Measurements from ENCODE around the gene RPS16. TPM values are rescaled to one million over a fixed set of nuclear protein-coding genes. Genes with fewer than 3 reads are reported as not detected.

Gene RPS16
- polyA plus RNA-seq, 3 donors: 689 to 2,619 (median 1,038) TPM

DNA sequence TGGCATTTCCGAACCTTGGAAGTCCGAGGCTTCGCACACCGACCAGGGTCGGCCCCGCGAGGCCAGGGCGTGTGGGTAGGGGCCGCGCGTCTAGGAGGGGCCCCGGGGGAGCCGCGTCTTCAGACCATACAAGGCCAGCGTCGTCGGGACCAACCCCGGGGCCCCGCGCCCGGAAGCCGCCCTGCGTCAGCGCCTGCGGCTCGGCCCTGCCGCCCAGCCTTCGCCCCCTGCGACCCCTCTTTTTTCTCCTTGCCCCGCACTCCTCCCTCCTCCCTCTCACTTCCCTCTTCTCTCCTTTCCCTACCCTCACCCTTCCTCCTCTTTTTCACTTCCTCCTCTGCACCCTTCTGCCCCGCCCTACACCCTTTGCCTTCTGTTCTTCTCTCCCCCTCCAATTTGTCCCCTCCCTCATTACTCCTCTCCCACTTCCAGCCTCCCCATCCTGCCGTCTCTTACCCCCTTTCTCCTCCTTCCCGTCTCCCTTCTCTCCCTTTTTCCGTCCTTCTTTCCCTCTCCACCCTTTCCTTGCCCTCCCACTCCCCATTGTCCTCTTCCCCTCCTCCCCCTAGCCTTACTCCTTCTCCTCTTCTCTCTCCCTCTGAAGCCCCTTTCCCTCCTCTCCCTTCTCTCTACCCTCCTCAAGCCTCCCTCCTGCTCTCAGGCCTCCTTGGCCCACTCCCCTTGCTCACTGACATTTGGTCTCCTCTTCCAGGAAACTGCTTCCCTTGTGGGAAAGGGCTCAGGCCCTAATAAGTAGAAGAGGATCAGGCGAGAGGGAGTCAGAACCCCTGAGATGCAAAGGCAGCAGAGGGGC is 25.5 kb downstream of the RPS16 start:
- DNase-seq: peak; percentile 76 to 79 (median 78)
- Histone ChIP-seq H3K4me2 (replicated peaks; ENCODE audit: extremely low read depth, low read length, poor library complexity, severe bottlenecking) (peak overlapping the region; percentile 83), H2AFZ (ENCODE audit: insufficient read depth, low read depth, low read length, poor library complexity, severe bottlenecking) (no peak overlapping the region), H3K4me1 (ENCODE audit: control insufficient read depth in 1 of 2, insufficient read depth in 2 of 2, low read length in 2 of 2) (peaks cover 36 to 39% of the 10 kb centered on the region in 2 donors), H3K4me3 (replicated peaks in 1 of 3; ENCODE audit: low read depth in 2 of 3, low read length in 3 of 3) (peak overlapping the region; percentile 89 to 96 (median 91)), H3K27ac (ENCODE audit: low read depth in 1 of 2, low read length in 2 of 2) (peak overlapping the region; percentile 98 to 99), H3K9me3 (replicated peaks in 1 of 2; ENCODE audit: control insufficient read depth in 1 of 2, insufficient read depth in 1 of 2, low read length in 2 of 2) (no peaks in the 10 kb centered on the region), H3K27me3 (ENCODE audit: control insufficient read depth in 2 of 2, insufficient read depth in 2 of 2, low read length in 2 of 2) (no peaks in the 10 kb centered on the region), H3K9ac (ENCODE audit: insufficient read depth, low read length, poor library complexity, severe bottlenecking) (peak overlapping the region; percentile 100), H4K20me1 (ENCODE audit: insufficient read depth, low read length) (peaks cover 78% of the 10 kb centered on the region), H3K36me3 (replicated peaks in 1 of 2; ENCODE audit: control insufficient read depth in 1 of 2, insufficient read depth in 2 of 2, low read length in 2 of 2) (peaks cover 23% of the 10 kb centered on the region in 2 donors), H3K79me2 (ENCODE audit: insufficient read depth, low read length) (peaks cover 71% of the 10 kb centered on the region)
- intact Hi-C loops (cut with micrococcal nuclease): loop anchor here in 1 of 2 donors (1.0 kb wide), 1 partner anchor 8 kb away; no protein-coding TSS in a partner anchor
- Mint-ChIP-seq H3K27ac (peak overlapping the region; percentile 96 to 100 (median 98)), H3K4me3 (peak overlapping the region; percentile 91 to 99), H3K36me3 (peaks cover 40 to 52% of the 10 kb centered on the region in 2 donors), H3K27me3 (ENCODE audit: low read depth in 3 of 3) (peaks cover 2 to 36% (median 10%) of the 10 kb centered on the region in 3 donors), H3K4me1 (peaks cover 33% of the 10 kb centered on the region), H3K9me3 (peaks cover 6 to 27% (median 19%) of the 10 kb centered on the region in 7 donors)
- TF ChIP-seq, protein P1, sequence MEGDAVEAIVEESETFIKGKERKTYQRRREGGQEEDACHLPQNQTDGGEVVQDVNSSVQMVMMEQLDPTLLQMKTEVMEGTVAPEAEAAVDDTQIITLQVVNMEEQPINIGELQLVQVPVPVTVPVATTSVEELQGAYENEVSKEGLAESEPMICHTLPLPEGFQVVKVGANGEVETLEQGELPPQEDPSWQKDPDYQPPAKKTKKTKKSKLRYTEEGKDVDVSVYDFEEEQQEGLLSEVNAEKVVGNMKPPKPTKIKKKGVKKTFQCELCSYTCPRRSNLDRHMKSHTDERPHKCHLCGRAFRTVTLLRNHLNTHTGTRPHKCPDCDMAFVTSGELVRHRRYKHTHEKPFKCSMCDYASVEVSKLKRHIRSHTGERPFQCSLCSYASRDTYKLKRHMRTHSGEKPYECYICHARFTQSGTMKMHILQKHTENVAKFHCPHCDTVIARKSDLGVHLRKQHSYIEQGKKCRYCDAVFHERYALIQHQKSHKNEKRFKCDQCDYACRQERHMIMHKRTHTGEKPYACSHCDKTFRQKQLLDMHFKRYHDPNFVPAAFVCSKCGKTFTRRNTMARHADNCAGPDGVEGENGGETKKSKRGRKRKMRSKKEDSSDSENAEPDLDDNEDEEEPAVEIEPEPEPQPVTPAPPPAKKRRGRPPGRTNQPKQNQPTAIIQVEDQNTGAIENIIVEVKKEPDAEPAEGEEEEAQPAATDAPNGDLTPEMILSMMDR (IDR thresholded peaks at IDR 0.05): no peak
- under 1% methylated on average over 35 of the region's 35 CpGs for WGBS (ENCODE audit: insufficient coverage)

DNA sequence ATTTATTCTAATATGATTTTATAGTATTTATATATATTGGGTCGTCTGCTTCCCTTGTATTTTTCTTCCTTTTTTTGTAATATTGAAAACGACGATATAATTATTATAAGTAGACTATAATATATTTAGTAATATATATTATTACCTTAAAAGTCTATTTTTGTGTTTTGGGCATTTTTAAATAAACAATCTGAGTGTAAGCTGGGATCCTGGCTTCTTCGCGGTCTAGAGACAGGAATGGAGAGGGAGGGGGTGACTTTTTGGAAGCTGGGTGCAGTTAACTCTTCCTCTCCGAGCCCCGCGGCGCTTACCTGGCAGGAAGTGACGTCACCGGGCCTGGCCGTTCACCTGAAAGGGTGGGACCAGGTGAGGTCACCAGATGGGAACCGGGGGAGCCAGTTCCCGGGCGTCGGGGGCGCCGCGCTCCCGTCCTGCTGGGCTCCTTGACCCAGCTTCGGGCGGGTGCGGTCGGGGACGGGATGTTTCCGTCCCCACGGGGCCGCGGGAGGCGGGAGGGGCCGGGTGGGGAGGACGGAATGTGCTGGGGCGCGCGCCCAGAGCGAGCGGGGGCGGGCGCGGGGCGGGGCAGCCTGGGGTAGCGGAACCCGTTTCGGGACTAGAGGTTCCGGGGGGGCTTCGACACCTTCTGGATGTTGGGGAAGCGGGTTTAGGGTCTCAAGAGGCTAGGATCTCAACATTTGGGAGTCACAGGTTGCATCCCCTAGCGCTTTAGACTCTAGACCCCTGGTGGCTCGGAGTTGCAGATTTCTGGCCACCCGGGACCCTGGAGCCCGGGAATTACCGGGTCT is 26.3 kb downstream of the RPS16 start:
- H3K4me2 ChIP-seq (replicated peaks; ENCODE audit: extremely low read depth, low read length, poor library complexity, severe bottlenecking): peak overlapping the region; percentile 83
- H3K4me3 Mint-ChIP-seq: peak overlapping the region; percentile 96 to 99
- peaks cover 6 to 27% (median 19%) of the 10 kb centered on the region in 7 donors for H3K9me3 Mint-ChIP-seq
- peaks cover 38% of the 10 kb centered on the region for H3K4me1 Mint-ChIP-seq
- WGBS (ENCODE audit: insufficient coverage): under 1% methylated on average over 33 of the region's 52 CpGs
- peak overlapping the region; percentile 98 to 99 for H3K27ac ChIP-seq (ENCODE audit: low read depth in 1 of 2, low read length in 2 of 2)
- no peak overlapping the region for H2AFZ ChIP-seq (ENCODE audit: insufficient read depth, low read depth, low read length, poor library complexity, severe bottlenecking)
- H3K27me3 Mint-ChIP-seq (ENCODE audit: low read depth in 3 of 3): peaks cover 2 to 34% (median 10%) of the 10 kb centered on the region in 3 donors
- intact Hi-C loops (cut with micrococcal nuclease): loop anchor here in 1 of 2 donors (1.0 to 2.0 kb wide), 2 partner anchors 7 to 69 kb away; no protein-coding TSS in a partner anchor
- no peaks in the 10 kb centered on the region for H3K27me3 ChIP-seq (ENCODE audit: control insufficient read depth in 2 of 2, insufficient read depth in 2 of 2, low read length in 2 of 2)
- peaks cover 70% of the 10 kb centered on the region for H4K20me1 ChIP-seq (ENCODE audit: insufficient read depth, low read length)
- DNase-seq: peak in 2 of 3 donors; percentile 64 to 65
- H3K27ac Mint-ChIP-seq: peak overlapping the region; percentile 96 to 100 (median 99)
- peaks cover 23% of the 10 kb centered on the region in 2 donors for H3K36me3 ChIP-seq (replicated peaks in 1 of 2; ENCODE audit: control insufficient read depth in 1 of 2, insufficient read depth in 2 of 2, low read length in 2 of 2)
- peak overlapping the region; percentile 100 for H3K9ac ChIP-seq (ENCODE audit: insufficient read depth, low read length, poor library complexity, severe bottlenecking)
- peak overlapping the region; percentile 89 to 96 (median 91) for H3K4me3 ChIP-seq (replicated peaks in 1 of 3; ENCODE audit: low read depth in 2 of 3, low read length in 3 of 3)
- TF ChIP-seq, protein P1 (IDR thresholded peaks at IDR 0.05): no peak
- H3K9me3 ChIP-seq (replicated peaks in 1 of 2; ENCODE audit: control insufficient read depth in 1 of 2, insufficient read depth in 1 of 2, low read length in 2 of 2): no peaks in the 10 kb centered on the region
- peaks cover 44 to 47% of the 10 kb centered on the region in 2 donors for H3K4me1 ChIP-seq (ENCODE audit: control insufficient read depth in 1 of 2, insufficient read depth in 2 of 2, low read length in 2 of 2)
- peaks cover 38 to 50% of the 10 kb centered on the region in 2 donors for H3K36me3 Mint-ChIP-seq
- peaks cover 79% of the 10 kb centered on the region for H3K79me2 ChIP-seq (ENCODE audit: insufficient read depth, low read length)
